ENCODE results near the gene GRIK3. TPM values are rescaled to one million over a fixed set of nuclear protein-coding genes. Genes with fewer than 3 reads are reported as not detected.

GRIK3 gene
- total and polyA plus RNA-seq, 2 experiments from 2014 or later, result 0.31 to 2.9 TPM

- Mint-ChIP-seq H3K36me3 (ENCODE audit: low read depth) (no peaks in the 10 kb centered on the region), H3K4me1 (no peaks in the 10 kb centered on the region), H3K9me3 (no peaks in the 10 kb centered on the region; the same call in 2 of the 3 replicates), H3K27me3 (ENCODE audit: insufficient read depth, low read depth, poor library complexity) (no peaks in the 10 kb centered on the region), H3K27ac (no peak overlapping the region), H3K4me3 (no peak overlapping the region)
- no peak overlapping the region for H3K27ac ChIP-seq (ENCODE audit: low read depth)
- H3K4me1 ChIP-seq (ENCODE audit: insufficient read depth), result no peaks in the 10 kb centered on the region
- H3K36me3 ChIP-seq (ENCODE audit: insufficient read depth), result no peaks in the 10 kb centered on the region
- H3K27me3 ChIP-seq (ENCODE audit: insufficient read depth), result no peaks in the 10 kb centered on the region
- H3F3A ChIP-seq (replicated peaks; ENCODE audit: low read depth), result no peaks in the 10 kb centered on the region
- H2AFZ ChIP-seq, result no peak overlapping the region
- no peak for DNase-seq (ENCODE audit: low spot score)
- no peak overlapping the region for H3K4me3 ChIP-seq
- ATAC-seq, result no peak
- no peaks in the 10 kb centered on the region for H3K9me2 ChIP-seq (ENCODE audit: insufficient read depth)
- no peak overlapping the region for H3K4me2 ChIP-seq
- no peaks in the 10 kb centered on the region for H3K79me2 ChIP-seq (replicated peaks; ENCODE audit: insufficient read depth)
- TF ChIP-seq ZNF462 (CRISPR knock-in tag; IDR thresholded peaks at IDR 0.05) (no peak), NANOG (IDR thresholded peaks at IDR 0.05; ENCODE audit: borderline replicate concordance) (no peak), CTCF (conservative IDR thresholded peaks at IDR 0.05; ENCODE audit: low read depth in 2 of 2) (no peak), ZNF114 (CRISPR knock-in tag; IDR thresholded peaks at IDR 0.05) (no peak), EZH2 (IDR thresholded peaks at IDR 0.05; ENCODE audit: low read depth, unreplicated experiment) (no peak), CREB1 (CRISPR knock-in tag; IDR thresholded peaks at IDR 0.05; ENCODE audit: low read depth) (no peak), ETS1 (IDR thresholded peaks at IDR 0.05) (no peak), EZH2phosphoT487 (IDR thresholded peaks at IDR 0.05; ENCODE audit: unreplicated experiment) (no peak), REST (IDR thresholded peaks at IDR 0.05; ENCODE audit: unreplicated experiment) (no peak), ZNF331 (CRISPR knock-in tag; IDR thresholded peaks at IDR 0.05; ENCODE audit: low read depth) (no peak), POLR2AphosphoS5 (IDR thresholded peaks at IDR 0.05; ENCODE audit: low read depth) (no peak), JUNB (IDR thresholded peaks at IDR 0.05; ENCODE audit: unreplicated experiment) (no peak), STAT1 (IDR thresholded peaks at IDR 0.05; ENCODE audit: unreplicated experiment) (no peak)
- H4K20me1 ChIP-seq (replicated peaks; ENCODE audit: insufficient read depth), result no peaks in the 10 kb centered on the region; the same call in 1 of the 2 replicates
Observed at GRCh38 chr1:36900128-36900527, 134.2 kb downstream of the GRIK3 start.
